Left colon (tissue), 2 donors: ENCODE data around the gene SRGAP3. TPM values are rescaled to one million over a fixed set of nuclear protein-coding genes. Genes with fewer than 3 reads are reported as not detected.

ENCODE experiments used
- ATAC-seq: fragments of 200-7000 bp; cut with Tn5 transposase; one replicate; pipeline ENCODE4 v1.9.1; 2020; ENCODE audit warnings: mild to moderate bottlenecking, moderate library complexity
- DNase-seq, 2 donors: peaks; one replicate each; pipeline ENCODE4 v3.0.0-alpha.2; 2020
- intact Hi-C, 2 donors: fragments of 100-400 bp; cut with DNase I in 1 of 2; cut with micrococcal nuclease in 1 of 2; formaldehyde crosslinking; loops; one replicate each; pipeline versions ENCODE4 v1.11.2 to v1.14.0; 2022; cut with DNase I, micrococcal nuclease
- total RNA-seq, 2 donors: library from RNA; stranded (reverse); fragmentation: NEBNext Ultra II Directional; extraction: Animal tissue kit (Norgen Biotek cat#: 25700); gene quantifications; one replicate each; pipeline ENCODE4 v1.2.1, GENCODE V29; 2021
- donor health status: DM: no; HTN: no; CAD: no.
- donor health status: DM: yes; HTN: yes; CAD: no.

The SRGAP3 gene
- total RNA-seq, 2 donors from 2014 or later: 7.9 to 8.0 TPM

DNA sequence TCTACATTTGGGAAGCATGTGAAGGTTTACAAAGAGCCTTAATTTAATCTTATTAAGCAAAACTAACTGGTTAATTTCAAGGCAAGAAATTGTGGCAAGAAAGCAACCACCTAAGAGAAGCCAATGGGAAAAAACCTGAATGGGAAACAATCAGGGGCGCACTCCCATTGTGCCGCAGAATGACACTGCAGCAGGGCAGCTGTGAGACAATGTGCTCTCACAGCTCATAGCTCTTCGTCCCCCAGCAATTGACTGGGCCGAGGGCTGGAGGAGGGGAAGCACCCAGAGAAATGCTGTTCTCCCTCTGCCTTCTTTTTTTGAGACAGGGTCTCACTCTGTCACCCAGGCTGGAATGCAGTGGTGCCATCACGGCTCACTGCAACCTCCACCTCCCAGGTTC lies 192.9 kb downstream of the SRGAP3 start:
- DNase-seq (no peak), ATAC-seq (no peak)
- intact Hi-C loops: no loop called here

DNA sequence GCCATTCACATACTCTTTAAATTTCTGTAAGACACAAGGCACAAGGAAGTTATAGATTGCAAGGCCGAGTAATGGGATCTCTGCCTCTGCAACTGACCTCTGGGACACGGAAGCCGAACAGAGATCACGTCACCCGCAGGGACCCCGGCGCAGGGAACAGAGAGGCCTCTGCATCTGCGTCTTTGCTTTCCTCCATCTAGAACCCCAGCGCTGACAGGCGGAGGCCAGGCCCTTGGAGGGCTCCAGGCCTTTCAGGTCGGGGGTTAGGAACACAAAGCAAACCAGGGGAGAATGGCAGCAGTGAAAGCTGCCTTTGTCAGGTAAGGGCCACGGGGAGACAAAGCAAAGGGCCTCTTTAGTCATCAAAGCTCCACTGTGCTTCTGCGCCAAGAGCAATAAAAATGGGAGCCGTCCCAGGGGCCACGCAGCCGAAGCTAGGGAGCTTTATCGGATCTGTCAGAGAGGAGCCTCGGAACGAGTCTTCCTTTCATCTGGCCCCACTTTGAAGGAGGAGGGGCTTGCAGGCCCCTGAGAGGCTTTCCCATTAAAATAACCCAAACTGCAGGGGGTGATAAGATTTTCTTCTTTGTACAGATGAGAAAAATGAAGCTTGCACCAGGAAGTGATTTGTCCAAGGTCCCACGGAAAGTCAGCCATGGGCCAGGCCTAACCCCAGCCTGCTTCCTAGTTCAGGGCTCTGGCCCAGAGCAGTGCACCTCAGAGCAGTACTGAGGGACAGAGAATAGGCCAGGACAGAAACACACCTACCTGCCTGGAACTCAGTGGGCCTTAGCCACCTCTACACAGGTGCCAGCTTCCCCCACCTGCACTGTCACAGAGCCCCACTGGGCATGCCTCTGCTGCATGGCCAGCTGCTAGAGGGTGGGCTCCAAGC lies 201.7 kb downstream of the SRGAP3 start:
- peak in 1 of 2 donors; percentile 15 for DNase-seq
- ATAC-seq: peak; percentile 82
- intact Hi-C loops: no loop called here

DNA sequence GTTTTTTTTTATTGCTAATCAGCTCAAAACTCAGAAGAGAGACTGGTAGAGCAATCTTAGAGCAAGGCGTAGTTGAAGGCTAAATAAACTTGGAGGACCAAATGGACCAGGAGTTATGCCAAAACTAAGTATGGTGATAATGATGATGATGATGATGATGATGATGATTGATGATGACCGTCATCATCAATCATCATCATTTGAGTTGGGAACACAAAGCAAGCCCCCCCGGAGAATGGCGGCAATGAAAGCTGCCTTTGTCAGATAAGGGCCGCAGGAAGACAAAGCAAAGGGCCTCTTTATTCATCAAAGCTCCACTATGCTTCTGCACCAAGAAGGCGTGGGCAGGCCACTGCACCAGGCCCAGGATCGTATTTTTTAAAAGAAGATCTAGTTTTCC lies 204.1 kb downstream of the SRGAP3 start:
- intact Hi-C loops: no loop called here
- DNase-seq (no peak), ATAC-seq (no peak)

- no peak for DNase-seq
- intact Hi-C loops: no loop called here
- no peak for ATAC-seq
Observed at GRCh38 chr3:9043063-9043462, 206.4 kb downstream of the SRGAP3 start.

DNA sequence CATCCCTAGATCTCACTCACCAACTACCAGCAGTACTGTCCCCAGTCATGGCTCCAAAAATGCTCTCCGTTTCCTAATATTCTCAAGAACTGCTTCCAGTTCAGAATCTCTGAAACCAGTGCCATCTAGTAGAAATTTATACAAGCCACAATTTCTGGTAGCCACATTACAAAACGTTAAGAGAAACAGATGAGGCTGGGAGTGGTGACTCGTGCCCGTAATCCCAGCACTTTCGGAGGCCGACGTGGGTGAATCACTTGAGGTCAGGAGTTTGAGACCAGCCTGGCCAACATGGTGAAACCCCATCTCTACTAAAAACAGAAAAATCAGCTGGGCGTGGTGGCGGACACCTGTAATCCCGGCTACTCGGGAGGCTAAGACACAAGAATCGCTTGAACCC lies 207.8 kb downstream of the SRGAP3 start:
- ATAC-seq: no peak
- intact Hi-C loops: no loop called here
- DNase-seq: no peak

- no peak for ATAC-seq
- no peak for DNase-seq
- intact Hi-C loops: no loop called here
Observed at GRCh38 chr3:9040996-9041395, 208.4 kb downstream of the SRGAP3 start.

- DNase-seq: peak in 1 of 2 donors; percentile 6
- no peak for ATAC-seq
- intact Hi-C loops: no loop called here
Observed at GRCh38 chr3:9037144-9037711, 212.2 kb downstream of the SRGAP3 start.

DNA sequence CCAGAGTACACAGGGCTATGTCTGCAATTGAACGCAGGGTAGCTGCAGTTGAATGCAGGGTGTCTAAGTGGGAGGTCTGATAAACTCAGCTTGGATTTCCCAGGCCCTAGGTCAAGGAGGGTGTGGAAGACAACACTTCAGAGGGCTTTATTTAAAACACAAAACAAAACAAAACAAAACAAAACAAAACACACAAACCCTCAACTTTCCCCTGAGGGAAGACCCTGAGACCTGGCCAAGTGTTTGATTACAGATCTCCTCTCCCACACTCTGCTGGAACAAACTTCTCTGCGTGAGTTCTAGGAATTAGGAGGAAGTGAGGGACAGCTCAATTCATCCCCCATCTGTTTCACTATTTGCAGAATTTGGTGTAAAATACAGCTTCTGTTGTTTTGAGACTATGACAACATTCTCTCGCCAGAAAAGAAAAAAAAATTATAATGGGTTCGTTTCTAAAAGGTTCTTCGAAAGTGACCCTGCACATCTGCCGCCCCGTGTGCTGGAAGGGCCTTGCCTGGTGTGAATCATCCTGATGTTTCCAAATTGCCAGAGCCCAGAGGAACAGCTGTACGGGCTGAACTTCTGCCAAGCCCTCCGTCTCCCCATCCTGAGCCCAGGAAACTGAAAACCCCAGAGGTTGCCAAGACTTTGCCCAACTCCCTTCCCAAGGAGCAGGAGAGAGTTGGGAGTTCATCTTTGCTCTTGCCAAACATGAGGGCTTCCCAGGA lies 212.9 kb downstream of the SRGAP3 start:
- ATAC-seq (no peak), DNase-seq (peak; percentile 38 to 58)
- intact Hi-C loops: no loop called here

- no peak for ATAC-seq
- intact Hi-C loops: no loop called here
- no peak for DNase-seq
Observed at GRCh38 chr3:9035961-9036360, 213.5 kb downstream of the SRGAP3 start.

DNA sequence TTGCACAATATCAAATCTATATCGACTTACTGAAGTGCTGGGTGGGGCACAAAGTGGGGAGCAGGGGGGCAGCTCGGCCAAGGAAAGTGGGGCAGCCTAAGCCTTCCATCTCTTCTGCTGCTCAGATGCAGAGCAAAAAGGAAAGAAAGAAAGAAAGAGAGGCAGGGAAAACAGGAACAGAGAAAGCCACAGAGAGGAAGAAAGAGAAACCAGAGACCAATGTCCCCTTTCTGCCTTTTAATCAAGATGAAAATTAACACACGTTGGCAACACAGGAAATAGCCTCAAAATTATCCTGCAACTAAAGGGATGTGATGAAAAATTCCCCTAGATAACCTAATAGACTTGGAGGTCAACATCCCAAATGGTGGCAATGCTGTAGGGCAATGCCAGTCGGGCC lies 214.0 kb downstream of the SRGAP3 start:
- DNase-seq (no peak), ATAC-seq (no peak)
- intact Hi-C loops: no loop called here

- ATAC-seq (no peak), DNase-seq (no peak)
- intact Hi-C loops: no loop called here
Observed at GRCh38 chr3:9033867-9034266, 215.6 kb downstream of the SRGAP3 start.

DNA sequence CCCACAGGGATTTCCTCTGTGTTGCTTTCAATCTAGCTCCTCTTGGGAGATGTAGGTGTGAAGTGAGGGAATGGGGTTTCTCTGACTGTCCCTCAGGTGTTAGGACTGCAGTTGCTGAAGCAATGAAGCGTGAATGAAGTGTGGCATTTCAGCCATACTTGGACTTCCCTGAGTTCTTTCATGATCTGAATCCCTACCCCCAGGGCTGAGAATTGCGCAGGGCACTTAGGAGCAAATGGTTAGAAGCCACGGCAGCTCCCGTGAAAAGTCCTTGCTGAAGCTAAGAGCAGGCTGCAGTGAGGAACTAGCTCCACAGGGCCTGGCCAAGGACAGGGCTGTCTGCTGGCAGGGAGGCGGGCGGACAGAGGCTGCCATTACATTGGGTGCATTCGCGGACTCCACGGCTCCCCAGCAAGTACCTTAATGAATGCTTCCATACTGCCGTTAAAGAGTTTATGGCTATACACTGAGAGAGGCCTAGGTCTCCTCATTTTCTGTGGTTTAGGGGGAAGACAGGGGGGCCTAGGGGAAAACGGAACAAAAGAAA lies 217.1 kb downstream of the SRGAP3 start:
- ATAC-seq: no peak
- no peak for DNase-seq
- intact Hi-C loops: no loop called here

GRCh38 chr3:9030034-9030433 lies 219.4 kb downstream of the SRGAP3 start:
- no peak for DNase-seq
- intact Hi-C loops: no loop called here
- ATAC-seq: no peak

DNA sequence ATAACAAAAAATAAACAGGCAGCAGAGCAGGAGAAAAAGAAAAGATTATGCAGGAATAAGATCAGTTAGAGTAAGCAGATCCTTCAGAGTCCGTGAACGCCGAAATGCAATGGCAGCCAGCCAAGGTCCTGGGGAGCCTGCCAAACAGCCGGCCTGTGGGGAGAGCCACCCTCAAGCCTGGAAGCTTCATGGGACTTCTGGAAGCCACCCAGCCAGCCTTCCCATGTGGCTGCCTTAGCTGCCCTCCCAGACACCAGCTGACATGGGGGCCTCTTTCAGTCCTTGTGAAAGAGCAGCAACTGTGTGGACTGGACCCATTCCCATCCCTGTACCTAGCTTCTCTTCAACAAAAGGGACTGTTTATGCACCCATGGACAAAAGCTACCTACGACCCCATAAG lies 221.3 kb downstream of the SRGAP3 start:
- ATAC-seq (peak; percentile 45), DNase-seq (peak; percentile 71 to 74)
- intact Hi-C loops: no loop called here

- ATAC-seq: no peak
- no peak for DNase-seq
- intact Hi-C loops: no loop called here
Observed at GRCh38 chr3:9026320-9027045, 223.0 kb downstream of the SRGAP3 start.

DNA sequence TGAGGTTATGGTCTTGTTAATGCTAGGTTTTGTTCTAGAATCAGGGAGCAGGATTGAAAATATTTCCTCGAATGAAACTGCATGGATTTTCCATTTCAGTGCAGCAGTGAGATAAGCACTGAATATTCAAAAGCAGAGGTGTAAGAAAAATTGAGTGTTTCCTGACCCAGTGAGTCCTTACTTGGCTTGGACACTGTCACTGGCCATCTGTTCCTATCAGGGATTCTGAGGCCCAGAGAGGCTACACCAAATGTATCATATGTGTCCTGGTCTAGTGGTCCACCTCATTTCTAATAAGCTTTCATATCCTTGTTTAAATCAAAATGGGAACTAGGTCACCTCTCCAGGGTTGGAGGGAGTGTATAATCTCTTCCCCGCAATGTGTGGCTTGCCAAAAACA lies 225.1 kb downstream of the SRGAP3 start:
- ATAC-seq (no peak), DNase-seq (no peak)
- intact Hi-C loops: no loop called here

GRCh38 chr3:9023226-9023590 lies 226.2 kb downstream of the SRGAP3 start:
- ATAC-seq (no peak), DNase-seq (no peak)
- intact Hi-C loops: no loop called here

DNA sequence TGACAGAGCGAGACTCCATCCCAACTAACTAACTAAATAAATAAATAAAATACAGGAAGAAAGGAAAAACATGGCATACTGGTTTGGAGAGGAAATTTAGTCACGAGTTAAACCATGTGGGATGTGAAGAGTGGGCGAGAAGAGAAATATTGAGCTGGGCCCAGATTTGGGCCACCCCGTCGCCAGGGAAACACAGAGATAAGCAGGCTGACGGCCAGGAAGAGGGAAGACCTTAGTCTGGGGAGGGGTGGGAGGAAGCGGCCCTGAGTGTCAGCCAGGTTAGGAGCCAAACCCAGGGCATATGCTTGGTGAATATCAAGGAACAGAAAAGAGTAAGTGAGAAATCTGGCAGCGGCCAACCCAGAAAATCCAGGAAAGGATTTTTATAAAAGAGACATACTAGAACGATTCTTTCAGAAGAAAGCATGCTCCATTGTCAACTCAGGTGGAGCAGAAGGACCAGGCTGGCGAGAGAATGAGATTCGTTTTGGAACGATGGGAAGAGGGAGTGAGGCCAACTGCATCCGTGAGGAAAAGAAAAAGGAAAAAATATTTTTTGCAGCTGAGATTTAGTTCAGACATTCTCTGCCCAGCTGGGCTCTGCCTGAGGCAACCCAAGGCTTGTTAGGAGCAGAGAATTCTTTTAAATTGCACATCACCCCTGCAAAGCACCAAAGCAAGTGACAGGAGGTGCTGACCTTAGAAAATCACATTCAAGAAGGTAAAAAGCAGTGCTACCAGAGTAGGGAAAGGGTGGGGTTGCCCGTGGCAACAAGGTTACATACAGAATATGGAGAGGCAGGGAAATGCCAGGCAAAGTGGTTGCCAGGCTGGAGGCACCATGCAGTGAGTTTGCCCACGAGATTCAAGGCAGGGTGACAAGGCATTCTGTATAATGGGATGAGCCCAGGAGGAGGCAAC lies 226.9 kb downstream of the SRGAP3 start:
- DNase-seq (no peak), ATAC-seq (no peak)
- intact Hi-C loops: no loop called here
